ENCODE results near the gene SEC23A. TPM values are rescaled to one million over a fixed set of nuclear protein-coding genes. Genes with fewer than 3 reads are reported as not detected.
"Not testable (repeated sequence)": the region's sequence is repeated elsewhere in the genome, so short reads cannot be mapped to it uniquely, and the experiment has no call there.

SEC23A gene
- total and polyA plus RNA-seq, 12 donors: 10.9 to 201 (median 92.5) TPM

GRCh38 chr14:39080886-39081285 is 22.1 kb downstream of the SEC23A start:
- no peak for DNase-seq

GRCh38 chr14:39071096-39071495 is 31.9 kb downstream of the SEC23A start:
- Histone ChIP-seq H3K4me3 (no peak overlapping the region), H3K36me3 (replicated peaks in 1 of 2) (peaks cover 0 to 48% of the 10 kb centered on the region in 2 donors), H3K4me1 (replicated peaks in 1 of 2) (peaks cover 0 to 4% of the 10 kb centered on the region in 2 donors), H3K27me3 (no peaks in the 10 kb centered on the region), H3K9me3 (replicated peaks in 1 of 3) (no peaks in the 10 kb centered on the region), H3K27ac (no peak overlapping the region)
- no peak for DNase-seq
- 94 to 98% (median 95%) methylated on average over 2 of the region's 2 CpGs for WGBS, 4 donors
- intact Hi-C loops (cut with DNase I): no loop called here
- no peak for TF ChIP-seq CTCF (IDR thresholded peaks at IDR 0.05)
- no peak for TF ChIP-seq POLR2A (IDR thresholded peaks at IDR 0.05)

More at GRCh38 chr14:39080886-39081285, 22.1 kb downstream of the SEC23A start:
- no peak overlapping the region for H3K27ac ChIP-seq
- H3K27me3 ChIP-seq: no peaks in the 10 kb centered on the region
- no peaks in the 10 kb centered on the region for H3K9me3 ChIP-seq (replicated peaks in 1 of 3)
- intact Hi-C loops (cut with DNase I): no loop called here
- 91 to 94% (median 92%) methylated on average over 1 of the region's 1 CpG for WGBS, 4 donors
- H3K4me1 ChIP-seq (replicated peaks in 1 of 2): no peaks in the 10 kb centered on the region
- TF ChIP-seq POLR2A (IDR thresholded peaks at IDR 0.05): no peak
- TF ChIP-seq CTCF (IDR thresholded peaks at IDR 0.05): no peak
- peaks cover 0 to 58% of the 10 kb centered on the region in 2 donors for H3K36me3 ChIP-seq (replicated peaks in 1 of 2)
- no peak overlapping the region for H3K4me3 ChIP-seq

GRCh38 chr14:39069923-39070322 is 33.1 kb downstream of the SEC23A start:
- no peak for DNase-seq
- Histone ChIP-seq H3K36me3 (replicated peaks in 1 of 2) (peaks cover 0 to 45% of the 10 kb centered on the region in 2 donors), H3K9me3 (replicated peaks in 1 of 3) (no peaks in the 10 kb centered on the region), H3K27me3 (no peaks in the 10 kb centered on the region), H3K27ac (no peak overlapping the region), H3K4me1 (replicated peaks in 1 of 2) (peaks cover 0 to 4% of the 10 kb centered on the region in 2 donors), H3K4me3 (no peak overlapping the region)
- WGBS, 4 donors: 97 to 98% (median 97%) methylated on average over 5 of the region's 5 CpGs
- intact Hi-C loops (cut with DNase I): no loop called here
- no peak for TF ChIP-seq CTCF (IDR thresholded peaks at IDR 0.05)
- TF ChIP-seq POLR2A (IDR thresholded peaks at IDR 0.05): no peak

GRCh38 chr14:39069169-39069805 is 33.7 kb downstream of the SEC23A start:
- H3K36me3 ChIP-seq (replicated peaks in 1 of 2): peaks cover 0 to 46% of the 10 kb centered on the region in 2 donors
- H3K9me3 ChIP-seq (replicated peaks in 1 of 3); H3K4me1 ChIP-seq (replicated peaks in 1 of 2); DNase-seq; H3K4me3 ChIP-seq; H3K27ac ChIP-seq; H3K27me3 ChIP-seq; intact Hi-C loops (cut with DNase I): not testable (repeated sequence)
- WGBS, 4 donors: 96 to 97% (median 97%) methylated on average over 7 of the region's 7 CpGs

All from adrenal gland (tissue), 12 donors.